ENCODE measurements around the gene CXCR5. TPM values are rescaled to one million over a fixed set of nuclear protein-coding genes. Genes with fewer than 3 reads are reported as not detected.

Gene CXCR5
- total and polyA plus RNA-seq, 2 donors (not counting 1 experiment from before 2014, with no cell fraction given): 111 to 163 TPM

DNA sequence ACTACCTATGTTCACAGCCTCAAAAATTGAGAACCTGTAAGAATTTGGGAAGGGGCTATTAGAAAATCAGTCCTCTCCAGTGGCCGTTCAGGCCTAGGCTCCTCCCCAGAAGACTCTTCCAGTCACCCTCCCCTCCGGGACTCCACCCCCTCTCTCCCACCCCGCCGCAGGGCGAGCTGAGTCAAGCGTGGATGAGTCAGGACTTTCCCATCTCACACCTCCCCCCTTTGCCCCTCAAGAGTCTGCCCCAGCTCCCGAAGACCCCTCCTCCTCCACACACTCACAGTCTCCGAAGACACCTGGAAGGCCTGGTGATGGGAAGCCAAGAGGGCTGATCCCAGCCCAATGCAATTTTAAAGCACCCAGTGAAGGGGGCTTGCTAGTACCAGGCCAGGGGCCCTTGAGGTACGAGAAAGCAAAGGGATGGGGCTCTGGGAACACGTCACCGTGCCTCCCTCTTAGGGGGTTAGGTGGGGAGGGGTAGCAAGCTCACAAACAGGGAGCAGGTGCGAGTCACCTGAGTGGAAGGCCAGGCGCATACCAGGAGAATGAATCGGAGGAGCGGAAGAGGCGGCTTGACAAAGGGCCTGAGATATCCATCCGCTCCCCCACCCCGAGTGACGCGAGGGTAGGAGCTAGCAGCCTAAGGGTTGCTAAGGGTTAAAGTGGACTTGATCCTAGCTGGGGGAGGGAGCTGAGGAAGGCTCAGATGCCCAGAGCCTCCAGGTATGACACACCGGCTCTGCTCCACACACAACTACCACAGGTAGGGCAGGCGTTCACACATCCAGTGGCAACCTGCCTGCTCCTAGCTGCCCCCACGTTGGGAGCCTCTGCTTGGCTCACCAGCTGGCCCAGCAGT is 28.4 kb downstream of the CXCR5 start:
- Histone ChIP-seq H3K4me3 (ENCODE audit: control extremely low read depth in 1 of 5, extremely low read depth in 1 of 5, insufficient read depth in 1 of 5, low read depth in 2 of 5, low read length in 4 of 5) (no peak overlapping the region), H3K79me2 (ENCODE audit: control insufficient read depth, insufficient read depth, low read length) (peaks cover 64% of the 10 kb centered on the region), H3K27ac (ENCODE audit: low read length in 2 of 2) (peak overlapping the region; percentile 87 to 94), H3K9ac (ENCODE audit: low read length) (peak overlapping the region; percentile 1), H2AFZ (ENCODE audit: insufficient read depth, low read depth, low read length, poor library complexity, severe bottlenecking) (no peak overlapping the region), H3K4me1 (ENCODE audit: control insufficient read depth in 2 of 2, insufficient read depth in 2 of 2, low read length in 2 of 2) (peaks cover 73 to 90% of the 10 kb centered on the region in 2 donors), H3K4me2 (replicated peaks; ENCODE audit: low read depth, low read length, poor library complexity, severe bottlenecking) (peak overlapping the region; percentile 79), H4K20me1 (ENCODE audit: control insufficient read depth, insufficient read depth, low read length, poor library complexity, severe bottlenecking) (peaks cover 11% of the 10 kb centered on the region), H3K9me3 (ENCODE audit: control extremely low read depth in 1 of 3, control insufficient read depth in 2 of 3, insufficient read depth in 1 of 3, low read length in 2 of 3) (no peaks in the 10 kb centered on the region), H3K36me3 (replicated peaks in 1 of 2; ENCODE audit: control extremely low read depth in 1 of 2, control insufficient read depth in 1 of 2, extremely low read depth in 1 of 2, insufficient read depth in 2 of 2, low read length in 1 of 2) (peaks cover 0 to 21% of the 10 kb centered on the region in 2 experiments), H3K27me3 (replicated peaks in 1 of 4; ENCODE audit: control extremely low read depth in 1 of 4, control insufficient read depth in 3 of 4, insufficient read depth in 4 of 4, low read length in 3 of 4) (no peaks in the 10 kb centered on the region)
- ChIA-PET POLR2A (interaction anchor here (0.5 to 5.4 kb wide), 6 partner anchors 12 to 122 kb away, joined by 4 to 38 read pairs (median 12); partner anchors contain the start of gene DDX6), CTCF (interaction anchor here (0.6 to 15.2 kb wide), 6 partner anchors 15 to 123 kb away, joined by 3 to 288 read pairs (median 6); partner anchors contain the start of genes BCL9L and UPK2)
- 80% methylated on average over 10 of the region's 23 CpGs for WGBS (ENCODE audit: insufficient coverage)
- H3K9me3 Mint-ChIP-seq (ENCODE audit: insufficient read depth): no peaks in the 10 kb centered on the region
- intact Hi-C loops (cut with micrococcal nuclease): no loop called here
- peak overlapping the region; percentile 64 for H3K4me3 Mint-ChIP-seq
- no peak for TF ChIP-seq CTCF (IDR thresholded peaks at IDR 0.05)
- TF ChIP-seq EZH2 (IDR thresholded peaks at IDR 0.05; ENCODE audit: borderline replicate concordance, insufficient read depth, low read depth, low read length, poor library complexity, severe bottlenecking): no peak
- H3K27me3 Mint-ChIP-seq: no peaks in the 10 kb centered on the region
- peak; percentile 51 for DNase-seq
- peaks cover 74% of the 10 kb centered on the region for H3K4me1 Mint-ChIP-seq
- peak overlapping the region; percentile 89 for H3K27ac Mint-ChIP-seq
- no peak for ATAC-seq (ENCODE audit: low read depth)
